GM06990 (cell line): ENCODE measurements around the gene KCNK4.

ENCODE experiments used
- DNase-seq: peaks from one replicate; pipeline ENCODE4 v3.0.0-alpha.2; 2011; ENCODE audit not compliant: insufficient read length; ENCODE audit errors: extremely low read depth
- H3K27me3 ChIP-seq: replicated peaks from 2 replicates; pipeline ENCODE4 v1.6.0; 2011; ENCODE audit warnings: low read length; ENCODE audit not compliant: control insufficient read depth, insufficient read depth
- H3K36me3 ChIP-seq: 2 replicates; pipeline ENCODE4 v1.5.1; 2011; ENCODE audit warnings: low read length; ENCODE audit not compliant: control insufficient read depth, insufficient read depth
- H3K4me3 ChIP-seq: replicated peaks from 2 replicates; pipeline ENCODE4 v1.5.1; 2011; ENCODE audit warnings: low read depth, mild to moderate bottlenecking, control low read depth, low read length
- CTCF ChIP-seq: IDR thresholded peaks from 2 replicates; pipeline ENCODE4 v1.5.1; 2011; ENCODE audit warnings: low read length, control low read depth, mild to moderate bottlenecking, inconsistent platforms; ENCODE audit not compliant: insufficient read depth, poor library complexity, severe bottlenecking

The KCNK4 gene

GRCh38 chr11:64268893-64269539 lies 22.1 kb upstream of the KCNK4 start:
- no peak for TF ChIP-seq CTCF
- DNase-seq, result peak; percentile 72
- H3K4me3 ChIP-seq, result peak overlapping the region; percentile 65
- H3K27me3 ChIP-seq, result no peaks in the 10 kb centered on the region
- H3K36me3 ChIP-seq, result peaks cover 2% of the 10 kb centered on the region

- no peak for TF ChIP-seq CTCF
- peak; percentile 99 for DNase-seq
Measured at GRCh38 chr11:64269540-64270220, 21.4 kb upstream of the KCNK4 start.

GRCh38 chr11:64275031-64275800 lies 15.9 kb upstream of the KCNK4 start:
- TF ChIP-seq CTCF, result no peak
- Histone ChIP-seq H3K4me3 (no peak overlapping the region), H3K36me3 (peaks cover 12% of the 10 kb centered on the region), H3K27me3 (no peaks in the 10 kb centered on the region)
- peak; percentile 0 for DNase-seq

More at GRCh38 chr11:64269540-64270220, 21.4 kb upstream of the KCNK4 start:
- Histone ChIP-seq H3K4me3 (peak overlapping the region; percentile 65), H3K36me3 (peaks cover 2% of the 10 kb centered on the region), H3K27me3 (no peaks in the 10 kb centered on the region)

- Histone ChIP-seq H3K36me3 (peaks cover 12% of the 10 kb centered on the region), H3K4me3 (no peak overlapping the region), H3K27me3 (no peaks in the 10 kb centered on the region)
- DNase-seq, result no peak
- TF ChIP-seq CTCF, result no peak
Measured at GRCh38 chr11:64275841-64276240, 15.3 kb upstream of the KCNK4 start.

- no peaks in the 10 kb centered on the region for H3K27me3 ChIP-seq
- TF ChIP-seq CTCF, result no peak
- H3K36me3 ChIP-seq, result peaks cover 12% of the 10 kb centered on the region
- DNase-seq, result peak; percentile 2
- no peak overlapping the region for H3K4me3 ChIP-seq
Measured at GRCh38 chr11:64276653-64277431, 14.3 kb upstream of the KCNK4 start.
